Renal pelvis (tissue), 12 donors: ENCODE results near the gene ITGB4. TPM values are rescaled to one million over a fixed set of nuclear protein-coding genes. Genes with fewer than 3 reads are reported as not detected.

Source experiments
- DNase-seq: peaks from one replicate; pipeline ENCODE4 v3.0.0-alpha.2; 2013
- long read RNA-seq, 16 experiments: transcript quantifications; one replicate each; lab custom pipeline, GENCODE V29; 2026
- polyA plus RNA-seq, 3 donors: library from polyadenylated mRNA; unstranded; fragments of 120-200 nt; gene quantifications; one replicate each; pipeline ENCODE4 v1.2.1, GENCODE V29; 2013; ENCODE audit not compliant: insufficient read length in 3 of 3

Gene ITGB4
- 10 to 100 TPM; 12.5 to 17.1 (median 16.2) TPM for polyA plus RNA-seq
- long read RNA-seq, donor 1 = 0 reads
- long read RNA-seq, donor 2 = 0 reads
- long read RNA-seq, donor 3, partial matches to known transcripts = 1,064 of 1,092 reads
- long read RNA-seq, donor 3, other reads (novel, unspliced or antisense) = 28 of 1,092 reads
- long read RNA-seq, donor 4 = 0 reads
- long read RNA-seq, donor 5, partial matches to known transcripts = 10 of 24 reads
- long read RNA-seq, donor 5, other reads (novel, unspliced or antisense) = 14 of 24 reads
- long read RNA-seq, donor 6 = 0 reads
- long read RNA-seq, donor 7 = 0 reads
- long read RNA-seq, donor 8 = 0 reads
- long read RNA-seq, donor 9 = 0 reads
- long read RNA-seq, donor 10, partial matches to known transcripts = 1,233 of 1,261 reads
- long read RNA-seq, donor 10, other reads (novel, unspliced or antisense) = 28 of 1,261 reads
- long read RNA-seq, donor 11, partial matches to known transcripts = 861 of 879 reads
- long read RNA-seq, donor 11, other reads (novel, unspliced or antisense) = 18 of 879 reads
- long read RNA-seq, donor 12 = 0 reads
- long read RNA-seq, donor 13 = 0 reads
- long read RNA-seq, donor 14 = 0 reads
- long read RNA-seq, donor 15 = 0 reads
- long read RNA-seq, donor 16 = 0 reads

GRCh38 chr17:75720656-75721462 lies at the start of gene ITGB4:
Gene ITGB4, plus strand, starts transcription at chr17:75721459. Its CDS starts 3,245 bp downstream, at chr17:75724704.
- peak; percentile 60 for DNase-seq

- no peak for DNase-seq
Observed at GRCh38 chr17:75672011-75672410, 49.2 kb upstream of the ITGB4 start.

- no peak for DNase-seq
Observed at GRCh38 chr17:75673487-75673886, 47.8 kb upstream of the ITGB4 start.

- no peak for DNase-seq
Observed at GRCh38 chr17:75676461-75676860, 44.8 kb upstream of the ITGB4 start.

GRCh38 chr17:75679706-75680211 lies 41.5 kb upstream of the ITGB4 start:
- DNase-seq = no peak

GRCh38 chr17:75680431-75680830 lies 40.8 kb upstream of the ITGB4 start:
- no peak for DNase-seq

- DNase-seq = no peak
Observed at GRCh38 chr17:75681289-75681688, 40.0 kb upstream of the ITGB4 start.

- no peak for DNase-seq
Observed at GRCh38 chr17:75683583-75683982, 37.7 kb upstream of the ITGB4 start.

- DNase-seq = no peak
Observed at GRCh38 chr17:75684249-75684648, 37.0 kb upstream of the ITGB4 start.

- no peak for DNase-seq
Observed at GRCh38 chr17:75684924-75685323, 36.3 kb upstream of the ITGB4 start.

GRCh38 chr17:75685499-75685898 lies 35.8 kb upstream of the ITGB4 start:
- DNase-seq = no peak

- no peak for DNase-seq
Observed at GRCh38 chr17:75688209-75688825, 32.9 kb upstream of the ITGB4 start.

GRCh38 chr17:75689441-75689873 lies 31.8 kb upstream of the ITGB4 start:
- DNase-seq = no peak

GRCh38 chr17:75691371-75691791 lies 29.9 kb upstream of the ITGB4 start:
- DNase-seq = no peak

- no peak for DNase-seq
Observed at GRCh38 chr17:75691801-75692626, 29.2 kb upstream of the ITGB4 start.

- DNase-seq = no peak
Observed at GRCh38 chr17:75692976-75693375, 28.3 kb upstream of the ITGB4 start.

GRCh38 chr17:75693500-75694481 lies 27.5 kb upstream of the ITGB4 start:
- DNase-seq = no peak

- DNase-seq = no peak
Observed at GRCh38 chr17:75694536-75694935, 26.7 kb upstream of the ITGB4 start.

GRCh38 chr17:75695141-75695829 lies 26.0 kb upstream of the ITGB4 start:
- no peak for DNase-seq
